IPS-18c (cell line): ENCODE measurements around the gene CEP68.
A peak's percentile ranks its signal among the peaks of the same experiment; 100 is the strongest.
"Not testable (repeated sequence)": the region's sequence is repeated elsewhere in the genome, so short reads cannot be mapped to it uniquely, and the experiment has no call there.

Experiments
- H3K4me3 ChIP-seq: 2 replicates; pipeline ENCODE4 v1.7.0; 2013; ENCODE audit warnings: low read depth, mild to moderate bottlenecking, low read length, moderate library complexity; ENCODE audit not compliant: insufficient read depth
- H3K9me3 ChIP-seq: one replicate; pipeline ENCODE4 v1.6.1; 2013; ENCODE audit warnings: mild to moderate bottlenecking, low read length, moderate library complexity; ENCODE audit not compliant: control insufficient read depth, insufficient read depth

CEP68 gene

GRCh38 chr2:65056215-65057053 lies at the start of gene CEP68:
Gene CEP68 (plus strand): TSS chr2:65056416. CDS start chr2:65069445, 13,029 bp downstream.
- H3K4me3 ChIP-seq = peak within 1 kb of the TSS; percentile 85
- H3K9me3 ChIP-seq = no peaks in the 10 kb centered on the region

GRCh38 chr2:65013776-65014175 lies 42.4 kb upstream of the CEP68 start:
- Histone ChIP-seq H3K9me3 (no peaks in the 10 kb centered on the region), H3K4me3 (no peak overlapping the region)

GRCh38 chr2:65015731-65016130 lies 40.5 kb upstream of the CEP68 start:
- H3K4me3 ChIP-seq = no peak overlapping the region
- H3K9me3 ChIP-seq = no peaks in the 10 kb centered on the region

GRCh38 chr2:65016789-65017188 lies 39.4 kb upstream of the CEP68 start:
- H3K4me3 ChIP-seq = no peak overlapping the region
- H3K9me3 ChIP-seq = no peaks in the 10 kb centered on the region

- Histone ChIP-seq H3K4me3 (no peak overlapping the region), H3K9me3 (no peaks in the 10 kb centered on the region)
Measured at GRCh38 chr2:65017335-65017734, 38.9 kb upstream of the CEP68 start.

- Histone ChIP-seq H3K9me3 (no peaks in the 10 kb centered on the region), H3K4me3 (no peak overlapping the region)
Measured at GRCh38 chr2:65018141-65018582, 38.1 kb upstream of the CEP68 start.

- Histone ChIP-seq H3K4me3 (no peak overlapping the region), H3K9me3 (no peaks in the 10 kb centered on the region)
Measured at GRCh38 chr2:65019010-65019409, 37.2 kb upstream of the CEP68 start.

GRCh38 chr2:65019675-65020195 lies 36.5 kb upstream of the CEP68 start:
- Histone ChIP-seq H3K4me3 (no peak overlapping the region), H3K9me3 (no peaks in the 10 kb centered on the region)

GRCh38 chr2:65020251-65020650 lies 36.0 kb upstream of the CEP68 start:
- not testable (repeated sequence) for H3K4me3 ChIP-seq, H3K9me3 ChIP-seq

GRCh38 chr2:65020943-65021528 lies 35.2 kb upstream of the CEP68 start:
- Histone ChIP-seq H3K4me3 (no peak overlapping the region), H3K9me3 (no peaks in the 10 kb centered on the region)

- Histone ChIP-seq H3K9me3 (no peaks in the 10 kb centered on the region), H3K4me3 (no peak overlapping the region)
Measured at GRCh38 chr2:65021709-65022108, 34.5 kb upstream of the CEP68 start.

GRCh38 chr2:65022189-65022588 lies 34.0 kb upstream of the CEP68 start:
- Histone ChIP-seq H3K9me3 (no peaks in the 10 kb centered on the region), H3K4me3 (no peak overlapping the region)

GRCh38 chr2:65023742-65024141 lies 32.5 kb upstream of the CEP68 start:
- Histone ChIP-seq H3K9me3 (no peaks in the 10 kb centered on the region), H3K4me3 (no peak overlapping the region)

- H3K4me3 ChIP-seq = no peak overlapping the region
- no peaks in the 10 kb centered on the region for H3K9me3 ChIP-seq
Measured at GRCh38 chr2:65024149-65024829, 31.9 kb upstream of the CEP68 start.

- H3K4me3 ChIP-seq = no peak overlapping the region
- H3K9me3 ChIP-seq = no peaks in the 10 kb centered on the region
Measured at GRCh38 chr2:65025453-65026123, 30.6 kb upstream of the CEP68 start.

GRCh38 chr2:65026154-65026553 lies 30.1 kb upstream of the CEP68 start:
- no peak overlapping the region for H3K4me3 ChIP-seq
- H3K9me3 ChIP-seq = no peaks in the 10 kb centered on the region

- H3K9me3 ChIP-seq = no peaks in the 10 kb centered on the region
- H3K4me3 ChIP-seq = no peak overlapping the region
Measured at GRCh38 chr2:65026704-65027464, 29.3 kb upstream of the CEP68 start.
